ENCODE measurements around the gene MRPL10.

- TF ChIP-seq, protein P1, sequence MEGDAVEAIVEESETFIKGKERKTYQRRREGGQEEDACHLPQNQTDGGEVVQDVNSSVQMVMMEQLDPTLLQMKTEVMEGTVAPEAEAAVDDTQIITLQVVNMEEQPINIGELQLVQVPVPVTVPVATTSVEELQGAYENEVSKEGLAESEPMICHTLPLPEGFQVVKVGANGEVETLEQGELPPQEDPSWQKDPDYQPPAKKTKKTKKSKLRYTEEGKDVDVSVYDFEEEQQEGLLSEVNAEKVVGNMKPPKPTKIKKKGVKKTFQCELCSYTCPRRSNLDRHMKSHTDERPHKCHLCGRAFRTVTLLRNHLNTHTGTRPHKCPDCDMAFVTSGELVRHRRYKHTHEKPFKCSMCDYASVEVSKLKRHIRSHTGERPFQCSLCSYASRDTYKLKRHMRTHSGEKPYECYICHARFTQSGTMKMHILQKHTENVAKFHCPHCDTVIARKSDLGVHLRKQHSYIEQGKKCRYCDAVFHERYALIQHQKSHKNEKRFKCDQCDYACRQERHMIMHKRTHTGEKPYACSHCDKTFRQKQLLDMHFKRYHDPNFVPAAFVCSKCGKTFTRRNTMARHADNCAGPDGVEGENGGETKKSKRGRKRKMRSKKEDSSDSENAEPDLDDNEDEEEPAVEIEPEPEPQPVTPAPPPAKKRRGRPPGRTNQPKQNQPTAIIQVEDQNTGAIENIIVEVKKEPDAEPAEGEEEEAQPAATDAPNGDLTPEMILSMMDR (conservative IDR thresholded peaks at IDR 0.05; ENCODE audit: low read length): no peak
- TF ChIP-seq EZH2phosphoT487 (IDR thresholded peaks at IDR 0.05; ENCODE audit: borderline replicate concordance): no peak
Measured at GRCh38 chr17:47792979-47793378, 38.4 kb downstream of the MRPL10 start.

All from Loucy (cell line).